IMR-90 (cell line): ENCODE results near the gene MIOX. TPM values are rescaled to one million over a fixed set of nuclear protein-coding genes. Genes with fewer than 3 reads are reported as not detected.

Experiments
- ATAC-seq: fragments of 200-7000 bp; cut with Tn5 transposase; 2 replicates; pipeline ENCODE4 v1.9.1; 2020; ENCODE audit warnings: low read depth, mild to moderate bottlenecking, moderate library complexity
- BruUV-seq: library from RNA; stranded (reverse); fragments of 400-500 nt; replicated peaks from 2 replicates; lab custom pipeline; 2021; lab: Mats Ljungman, UMichigan
- CTCF ChIA-PET: fragments of 300-600 bp; formaldehyde crosslinking; extraction: SDS; loops from one replicate; lab custom pipeline; 2021; ENCODE audit warnings: antibody characterized with exemption; lab: Yijun Ruan, JAX
- POLR2A ChIA-PET: fragments of 300-600 bp; sonication (Branson Sonifier 250); formaldehyde crosslinking; loops from one replicate; lab custom pipeline; 2022; ENCODE audit warnings: antibody characterized with exemption; ENCODE audit not compliant: unreplicated experiment; lab: Charles Lee
- DNase-seq: peaks from one replicate; pipeline ENCODE4 v3.0.0; 2013
- H2AFZ ChIP-seq: replicated peaks from 2 replicates; pipeline ENCODE3; 2013; ENCODE audit warnings: low read length, mild to moderate bottlenecking; ENCODE audit not compliant: poor library complexity
- H2AK5ac ChIP-seq: 2 replicates; pipeline ENCODE4 v1.6.1; 2013; ENCODE audit warnings: low read depth, low read length, inconsistent platforms
- H2AK9ac ChIP-seq: replicated peaks from 2 replicates; pipeline ENCODE3; 2013; ENCODE audit warnings: mild to moderate bottlenecking, low read depth, low read length, moderate library complexity; ENCODE audit not compliant: poor library complexity
- H2BK120ac ChIP-seq: 2 replicates; pipeline ENCODE4 v1.6.1; 2013; ENCODE audit warnings: low read depth, low read length, inconsistent platforms
- H2BK15ac ChIP-seq: 3 replicates; pipeline ENCODE4 v1.6.1; 2013; ENCODE audit warnings: low read depth, low read length, inconsistent platforms
- H2BK20ac ChIP-seq: 2 replicates; pipeline ENCODE4 v1.6.1; 2013; ENCODE audit warnings: low read depth, mild to moderate bottlenecking, inconsistent platforms, low read length, moderate library complexity
- H2BK5ac ChIP-seq: 2 replicates; pipeline ENCODE4 v1.6.1; 2013; ENCODE audit warnings: mild to moderate bottlenecking, low read depth, low read length, inconsistent platforms; ENCODE audit not compliant: poor library complexity, severe bottlenecking
- H3K14ac ChIP-seq: replicated peaks from 2 replicates; pipeline ENCODE4 v1.6.1; 2013; ENCODE audit warnings: low read depth, low read length, inconsistent platforms
- H3K18ac ChIP-seq: 2 replicates; pipeline ENCODE4 v1.6.1; 2013; ENCODE audit warnings: low read depth, low read length, control low read depth
- H3K23ac ChIP-seq: 2 replicates; pipeline ENCODE4 v1.6.1; 2013; ENCODE audit warnings: low read depth, low read length, inconsistent platforms
- H3K27ac ChIP-seq: 2 replicates; pipeline ENCODE4 v1.5.1; 2013; ENCODE audit warnings: mild to moderate bottlenecking, control low read depth, low read length; ENCODE audit not compliant: insufficient read depth
- H3K27me3 ChIP-seq: 2 replicates; pipeline ENCODE4 v1.6.1; 2013; ENCODE audit warnings: low read length; ENCODE audit not compliant: control insufficient read depth, insufficient read depth
- H3K36me3 ChIP-seq: 2 replicates; pipeline ENCODE4 v1.6.1; 2013; ENCODE audit warnings: low read length, mixed read lengths; ENCODE audit not compliant: control insufficient read depth, insufficient read depth
- H3K4ac ChIP-seq: 2 replicates; pipeline ENCODE4 v1.6.1; 2013; ENCODE audit warnings: low read depth, low read length, inconsistent platforms
- H3K4me1 ChIP-seq: 2 replicates; pipeline ENCODE4 v1.6.1; 2013; ENCODE audit warnings: low read length, mixed read lengths; ENCODE audit not compliant: control insufficient read depth, insufficient read depth
- H3K4me2 ChIP-seq: 2 replicates; pipeline ENCODE4 v1.6.1; 2013; ENCODE audit warnings: low read depth, mild to moderate bottlenecking, control low read depth, low read length, moderate library complexity
- H3K4me3 ChIP-seq: 2 replicates; pipeline ENCODE4 v1.5.1; 2013; ENCODE audit warnings: low read depth, mild to moderate bottlenecking, control low read depth, low read length, moderate library complexity; ENCODE audit not compliant: insufficient read depth
- H3K56ac ChIP-seq: 2 replicates; pipeline ENCODE4 v1.6.1; 2013; ENCODE audit warnings: low read length, inconsistent platforms; ENCODE audit not compliant: insufficient read depth; ENCODE audit errors: extremely low read depth
- H3K79me1 ChIP-seq, 2 experiments: 2 replicates each; pipeline ENCODE4 v1.6.1; 2013; ENCODE audit warnings: low read length in 2 of 2, inconsistent platforms in 1 of 2, low read depth in 1 of 2
- H3K9ac ChIP-seq: 2 replicates; pipeline ENCODE4 v1.6.1; 2013; ENCODE audit warnings: low read depth, low read length, control low read depth
- H3K9me1 ChIP-seq: 2 replicates; pipeline ENCODE4 v1.6.1; 2013; ENCODE audit warnings: low read length, inconsistent platforms; ENCODE audit not compliant: insufficient read depth
- H3K9me3 ChIP-seq: 2 replicates; pipeline ENCODE4 v1.6.1; 2013; ENCODE audit warnings: low read length; ENCODE audit not compliant: control insufficient read depth, insufficient read depth
- H4K20me1 ChIP-seq: 2 replicates; pipeline ENCODE4 v1.6.1; 2013; ENCODE audit warnings: low read length, inconsistent platforms; ENCODE audit not compliant: insufficient read depth
- H4K5ac ChIP-seq: 2 replicates; pipeline ENCODE4 v1.6.1; 2013; ENCODE audit warnings: mild to moderate bottlenecking, low read depth, low read length, control low read depth
- H4K8ac ChIP-seq, 2 experiments: 2 replicates each; pipeline ENCODE4 v1.6.1; 2013; ENCODE audit warnings: low read depth in 2 of 2, low read length in 2 of 2, control low read depth in 1 of 2, inconsistent platforms in 1 of 2
- H4K91ac ChIP-seq: 2 replicates; pipeline ENCODE4 v1.6.1; 2013; ENCODE audit warnings: low read depth, low read length, inconsistent platforms; ENCODE audit not compliant: insufficient read depth
- BHLHE40 ChIP-seq: fragments of 150-350 bp; IDR thresholded peaks from 2 replicates; pipeline ENCODE4 v1.6.1; 2016; ENCODE audit warnings: mild to moderate bottlenecking, low read depth, low read length
- CEBPB ChIP-seq: IDR thresholded peaks from 2 replicates; pipeline ENCODE4 v1.6.1; 2012; ENCODE audit warnings: low read depth, low read length, improper control_type of control experiment
- CHD1 ChIP-seq: IDR thresholded peaks from 2 replicates; pipeline ENCODE4 v1.6.1; 2012; ENCODE audit warnings: low read depth, low read length, improper control_type of control experiment
- CTCF ChIP-seq: conservative IDR thresholded peaks from 2 replicates; pipeline ENCODE4 v1.5.1; 2012; ENCODE audit warnings: mild to moderate bottlenecking, low read depth, low read length, improper control_type of control experiment
- ELK1 ChIP-seq: fragments of 150-350 bp; IDR thresholded peaks from 2 replicates; pipeline ENCODE4 v1.6.1; 2016; ENCODE audit warnings: low read depth, mild to moderate bottlenecking, low read length, moderate library complexity, borderline replicate concordance
- FOS ChIP-seq: fragments of 150-350 bp; IDR thresholded peaks from 2 replicates; pipeline ENCODE4 v1.6.1; 2016; ENCODE audit warnings: low read depth, low read length
- MAFK ChIP-seq: IDR thresholded peaks from 2 replicates; pipeline ENCODE4 v1.6.1; 2012; ENCODE audit warnings: low read depth, low read length, improper control_type of control experiment
- MAZ ChIP-seq: IDR thresholded peaks from 2 replicates; pipeline ENCODE4 v1.6.1; 2012; ENCODE audit warnings: low read depth, mild to moderate bottlenecking, low read length, improper control_type of control experiment, moderate library complexity, borderline replicate concordance
- MXI1 ChIP-seq: IDR thresholded peaks from 2 replicates; pipeline ENCODE4 v1.6.1; 2012; ENCODE audit warnings: low read depth, mild to moderate bottlenecking, low read length, moderate library complexity, borderline replicate concordance
- NFE2L2 ChIP-seq: fragments of 150-350 bp; IDR thresholded peaks from 2 replicates; pipeline ENCODE4 v1.6.1; 2016; ENCODE audit warnings: low read depth, mild to moderate bottlenecking, low read length
- POLR2A ChIP-seq: IDR thresholded peaks from 2 replicates; pipeline ENCODE4 v1.6.1; 2012; ENCODE audit warnings: mild to moderate bottlenecking, low read depth, low read length
- RAD21 ChIP-seq: IDR thresholded peaks from 2 replicates; pipeline ENCODE4 v1.6.1; 2012; ENCODE audit warnings: low read length, improper control_type of control experiment
- RFX5 ChIP-seq: IDR thresholded peaks from 2 replicates; pipeline ENCODE4 v1.8.0; 2012; ENCODE audit warnings: low read depth, mild to moderate bottlenecking, low read length, moderate library complexity
- SMC3 ChIP-seq: fragments of 150-350 bp; IDR thresholded peaks from 2 replicates; pipeline ENCODE4 v1.6.1; 2016; ENCODE audit warnings: low read depth, mild to moderate bottlenecking, antibody characterized with exemption, low read length, moderate library complexity
- WGBS, 2 experiments: methylation state at CpG; one replicate each; pipeline versions ENCODE4 v1.1.5 to v1.1.7; 2013; ENCODE audit warnings: missing lambda C conversion rate in 2 of 2; ENCODE audit not compliant: insufficient read length in 1 of 2; ENCODE audit errors: extremely low coverage in 2 of 2; 5-methylcytosine and 5-hydroxymethylcytosine counted together
- dilution Hi-C: fragments of 300-500 bp; cut with HindIII; formaldehyde crosslinking; loops from one replicate; pipeline ENCODE4 v1.14.3; 2018; ENCODE audit warnings: low sequenced_read_pairs; ENCODE audit not compliant: unreplicated experiment
- in situ Hi-C: fragments of 300-500 bp; cut with MboI; formaldehyde crosslinking; loops from 3 replicates; pipeline ENCODE4 v1.14.3; 2019; ENCODE audit warnings: low sequenced_read_pairs, inconsistent platforms, mixed read lengths
- intact Hi-C: fragments of 100-400 bp; cut with micrococcal nuclease; formaldehyde crosslinking; loops from 2 replicates; pipeline ENCODE4 v1.10.0; 2022
- polyA plus RNA-seq, 3 experiments: library from polyadenylated mRNA; depleted of rRNA; stranded (reverse); fragments of >200 nt; gene quantifications; 2 replicates each; pipeline ENCODE4 v1.2.3, GENCODE V29; 2012; ENCODE audit warnings: low replicate concordance in 1 of 3
- total RNA-seq: library from RNA; depleted of rRNA; stranded (reverse); fragments of >200 nt; gene quantifications from 2 replicates; pipeline ENCODE4 v1.2.3, GENCODE V29; 2012

Gene MIOX
- total and polyA plus RNA-seq, 2 of the 4 experiments (the other 2 are of a cell fraction), result not detected

- H2BK20ac ChIP-seq, result no peak overlapping the region
- H3K79me1 ChIP-seq, result peaks cover 15 to 46% of the 10 kb centered on the region in 2 experiments
- CTCF ChIA-PET, result interaction anchor here (0.5 kb wide), 1 partner anchor 63 kb away, joined by 4 read pairs; no protein-coding TSS in a partner anchor
- no peak overlapping the region for H2BK15ac ChIP-seq
- H3K23ac ChIP-seq, result no peak overlapping the region
- POLR2A ChIA-PET, result no interaction called here
- H2AK5ac ChIP-seq, result no peak overlapping the region
- no peak overlapping the region for H2AK9ac ChIP-seq
- H2BK5ac ChIP-seq, result no peak overlapping the region
- H3K9me1 ChIP-seq, result peaks cover 2% of the 10 kb centered on the region; the same call in 1 of the 2 replicates
- H4K91ac ChIP-seq, result no peak overlapping the region
- no peak overlapping the region for H3K14ac ChIP-seq
- no peak overlapping the region for H3K4me2 ChIP-seq
- DNase-seq (no peak), ATAC-seq (no peak)
- H3K9ac ChIP-seq, result no peak overlapping the region
- H3K27ac ChIP-seq, result no peak overlapping the region
- H2BK120ac ChIP-seq, result no peak overlapping the region
- H4K8ac ChIP-seq, result no peak overlapping the region
- no peak overlapping the region for H3K18ac ChIP-seq
- H4K5ac ChIP-seq, result no peak overlapping the region
- peaks cover 19% of the 10 kb centered on the region for H4K20me1 ChIP-seq
- intact Hi-C loops (no loop called here), dilution Hi-C loops (no loop called here), in situ Hi-C loops (no loop called here)
- H3K27me3 ChIP-seq, result no peaks in the 10 kb centered on the region
- TF ChIP-seq ELK1, result no peak
- no peak for TF ChIP-seq CEBPB
- TF ChIP-seq RAD21, result no peak
- TF ChIP-seq RFX5, result no peak
- TF ChIP-seq BHLHE40, result no peak
- TF ChIP-seq MXI1, result no peak
- TF ChIP-seq CTCF, result no peak
- no peak for TF ChIP-seq NFE2L2
- no peak for TF ChIP-seq CHD1
- no peak for TF ChIP-seq POLR2A
- TF ChIP-seq MAZ, result no peak
- no peak for TF ChIP-seq FOS
- no peak for TF ChIP-seq SMC3
- TF ChIP-seq MAFK, result no peak
- H3K36me3 ChIP-seq, result peaks cover 48% of the 10 kb centered on the region
- no TSS peak for BruUV-seq
- no peak overlapping the region for H3K56ac ChIP-seq
- H3K4ac ChIP-seq, result no peak overlapping the region
- 90% methylated on average over 4 of the region's 13 CpGs; no CpG with 5 or more reads in 1 of the 2 experiments for WGBS, 2 experiments
- H2AFZ ChIP-seq, result no peak overlapping the region
- peaks cover 5% of the 10 kb centered on the region for H3K4me1 ChIP-seq
- H3K9me3 ChIP-seq, result no peaks in the 10 kb centered on the region
- H3K4me3 ChIP-seq, result no peak overlapping the region
Measured at GRCh38 chr22:50520826-50521453, 34.3 kb downstream of the MIOX start.
